Endodermal cell (in vitro differentiated cells): ENCODE results near the gene OR52A1. TPM values are rescaled to one million over a fixed set of nuclear protein-coding genes. Genes with fewer than 3 reads are reported as not detected.

Source experiments
- DNase-seq: peaks from one replicate; pipeline ENCODE4 v3.0.0-alpha.2; 2017
- H3K27ac ChIP-seq: 2 replicates; pipeline ENCODE4 v1.5.1; 2013; ENCODE audit warnings: mild to moderate bottlenecking, low read depth, low read length, moderate library complexity
- H3K27me3 ChIP-seq: 2 replicates; pipeline ENCODE4 v1.6.1; 2013; ENCODE audit warnings: mild to moderate bottlenecking, low read length, moderate library complexity; ENCODE audit not compliant: insufficient read depth, control insufficient read depth, poor library complexity, severe bottlenecking
- H3K36me3 ChIP-seq: 2 replicates; pipeline ENCODE4 v1.7.0; 2013; ENCODE audit warnings: mild to moderate bottlenecking, low read length, moderate library complexity; ENCODE audit not compliant: control insufficient read depth, insufficient read depth
- H3K4me1 ChIP-seq: one replicate; pipeline ENCODE4 v1.7.0; 2013; ENCODE audit warnings: low read length; ENCODE audit not compliant: control insufficient read depth, insufficient read depth
- H3K4me3 ChIP-seq: 2 replicates; pipeline ENCODE4 v1.5.1; 2013; ENCODE audit warnings: mild to moderate bottlenecking, low read length, moderate library complexity
- H3K9ac ChIP-seq: 2 replicates; pipeline ENCODE4 v1.6.1; 2013; ENCODE audit warnings: mild to moderate bottlenecking, low read length, moderate library complexity; ENCODE audit not compliant: poor library complexity, severe bottlenecking; ENCODE audit errors: extremely low read depth
- H3K9me3 ChIP-seq: 2 replicates; pipeline ENCODE4 v1.6.1; 2013; ENCODE audit warnings: mild to moderate bottlenecking, low read length, moderate library complexity; ENCODE audit not compliant: control insufficient read depth
- H3K27ac Mint-ChIP-seq: 2 replicates; pipeline ENCODE4 v1.8.0; 2020; ENCODE audit warnings: mixed read lengths
- H3K27me3 Mint-ChIP-seq: 2 replicates; pipeline ENCODE4 v1.8.0; 2021; ENCODE audit warnings: mild to moderate bottlenecking, mixed read lengths; ENCODE audit not compliant: insufficient read depth
- H3K36me3 Mint-ChIP-seq: 2 replicates; pipeline ENCODE4 v1.8.0; 2020; ENCODE audit warnings: low read depth, mixed read lengths
- H3K4me1 Mint-ChIP-seq: 2 replicates; pipeline ENCODE4 v1.8.0; 2020; ENCODE audit warnings: mixed read lengths
- H3K4me3 Mint-ChIP-seq: 2 replicates; pipeline ENCODE4 v1.8.0; 2020; ENCODE audit warnings: mild to moderate bottlenecking, moderate library complexity, mixed read lengths
- H3K9me3 Mint-ChIP-seq: 2 replicates; pipeline ENCODE4 v1.8.0; 2020; ENCODE audit warnings: mild to moderate bottlenecking, mixed read lengths
- WGBS, 2 experiments: methylation state at CpG; one replicate each; pipeline versions ENCODE4 v1.1.5 to v1.1.7; 2013; ENCODE audit warnings: missing lambda C conversion rate in 2 of 2, mixed read lengths in 1 of 2; ENCODE audit not compliant: insufficient coverage in 1 of 2, insufficient read length in 1 of 2; 5-methylcytosine and 5-hydroxymethylcytosine counted together
- total RNA-seq, 2 donors: library from RNA; stranded (reverse); fragmentation: NEBNext Ultra II Directional in 1 of 2; extraction: Animal tissue kit (Norgen Biotek cat#: 25700) in 1 of 2; gene quantifications; 2 replicates in 1 of 2; 3 replicates in 1 of 2; pipeline ENCODE4 v1.2.1, GENCODE V29; 2021
- TF ChIP-seq, protein P1 (sequence below): fragments of 200-600 bp; sonication (generic); conservative IDR thresholded peaks from 2 replicates; pipeline ENCODE4 v1.5.0; 2021; ENCODE audit warnings: antibody characterized with exemption, mild to moderate bottlenecking

Gene OR52A1
- total RNA-seq, 2 donors from 2014 or later = 2.5 to 14.3 TPM

DNA sequence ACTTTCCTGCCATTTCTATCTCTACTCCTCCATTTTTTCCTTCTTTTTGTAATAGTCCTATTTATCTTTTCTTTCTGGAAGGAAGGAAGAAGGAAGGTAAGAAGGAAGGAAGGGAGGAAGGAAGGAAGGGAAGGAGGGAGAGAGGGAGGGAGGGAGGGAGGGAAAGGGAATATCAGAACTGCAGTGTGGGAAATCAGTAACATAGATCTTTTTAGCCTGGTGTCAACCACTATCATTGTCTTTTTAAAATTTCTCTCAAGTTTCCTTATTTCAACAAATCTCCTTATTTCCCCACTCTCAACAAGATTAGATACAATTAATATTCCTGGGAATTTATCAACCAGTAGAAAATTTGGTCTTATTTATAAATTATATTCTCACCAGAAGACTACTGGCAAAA is 51.5 kb downstream of the OR52A1 start:
- no peak overlapping the region for H3K27ac ChIP-seq
- H3K4me3 Mint-ChIP-seq = no peak overlapping the region
- no peaks in the 10 kb centered on the region for H3K36me3 ChIP-seq
- no peak overlapping the region for H3K4me3 ChIP-seq
- H3K27ac Mint-ChIP-seq = no peak overlapping the region
- H3K4me1 Mint-ChIP-seq = peaks cover 29% of the 10 kb centered on the region
- H3K4me1 ChIP-seq = peaks cover 3% of the 10 kb centered on the region
- H3K9me3 ChIP-seq = no peaks in the 10 kb centered on the region
- no peak for DNase-seq
- H3K36me3 Mint-ChIP-seq = no peaks in the 10 kb centered on the region
- no peaks in the 10 kb centered on the region for H3K27me3 Mint-ChIP-seq
- no peak overlapping the region for H3K9ac ChIP-seq
- H3K9me3 Mint-ChIP-seq = no peaks in the 10 kb centered on the region
- no peaks in the 10 kb centered on the region for H3K27me3 ChIP-seq
- TF ChIP-seq, protein P1, sequence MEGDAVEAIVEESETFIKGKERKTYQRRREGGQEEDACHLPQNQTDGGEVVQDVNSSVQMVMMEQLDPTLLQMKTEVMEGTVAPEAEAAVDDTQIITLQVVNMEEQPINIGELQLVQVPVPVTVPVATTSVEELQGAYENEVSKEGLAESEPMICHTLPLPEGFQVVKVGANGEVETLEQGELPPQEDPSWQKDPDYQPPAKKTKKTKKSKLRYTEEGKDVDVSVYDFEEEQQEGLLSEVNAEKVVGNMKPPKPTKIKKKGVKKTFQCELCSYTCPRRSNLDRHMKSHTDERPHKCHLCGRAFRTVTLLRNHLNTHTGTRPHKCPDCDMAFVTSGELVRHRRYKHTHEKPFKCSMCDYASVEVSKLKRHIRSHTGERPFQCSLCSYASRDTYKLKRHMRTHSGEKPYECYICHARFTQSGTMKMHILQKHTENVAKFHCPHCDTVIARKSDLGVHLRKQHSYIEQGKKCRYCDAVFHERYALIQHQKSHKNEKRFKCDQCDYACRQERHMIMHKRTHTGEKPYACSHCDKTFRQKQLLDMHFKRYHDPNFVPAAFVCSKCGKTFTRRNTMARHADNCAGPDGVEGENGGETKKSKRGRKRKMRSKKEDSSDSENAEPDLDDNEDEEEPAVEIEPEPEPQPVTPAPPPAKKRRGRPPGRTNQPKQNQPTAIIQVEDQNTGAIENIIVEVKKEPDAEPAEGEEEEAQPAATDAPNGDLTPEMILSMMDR = no peak

DNA sequence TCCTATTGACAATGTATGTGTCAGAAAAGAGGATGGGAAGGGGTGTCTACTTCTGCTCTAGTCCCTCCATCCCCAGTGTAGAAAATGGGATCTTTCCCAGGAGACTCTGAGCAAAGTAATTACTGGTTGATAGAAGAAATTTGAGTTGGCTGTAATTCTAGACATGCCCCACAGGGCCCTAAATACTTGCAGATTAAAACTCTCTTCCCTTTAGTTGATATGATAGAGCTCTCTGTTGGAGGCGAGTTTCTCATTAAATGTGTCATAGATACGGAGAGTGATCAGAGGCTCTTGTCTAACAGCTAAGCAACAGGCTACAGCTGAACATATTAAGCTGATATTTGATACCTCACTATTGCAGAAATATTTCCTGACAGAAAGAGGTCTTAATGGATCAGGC is 52.3 kb downstream of the OR52A1 start:
- H3K27ac Mint-ChIP-seq = peak overlapping the region; percentile 59
- H3K27me3 Mint-ChIP-seq = no peaks in the 10 kb centered on the region
- no peaks in the 10 kb centered on the region for H3K36me3 ChIP-seq
- DNase-seq = no peak
- H3K9ac ChIP-seq = no peak overlapping the region
- TF ChIP-seq, protein P1 = peak; percentile 59
- H3K4me1 ChIP-seq = peaks cover 3% of the 10 kb centered on the region
- no peaks in the 10 kb centered on the region for H3K9me3 ChIP-seq
- no peak overlapping the region for H3K27ac ChIP-seq
- 63% methylated on average over 2 of the region's 2 CpGs; no CpG with 5 or more reads in 1 of the 2 experiments for WGBS, 2 experiments
- no peak overlapping the region for H3K4me3 Mint-ChIP-seq
- no peaks in the 10 kb centered on the region for H3K9me3 Mint-ChIP-seq
- H3K4me3 ChIP-seq = no peak overlapping the region
- H3K27me3 ChIP-seq = no peaks in the 10 kb centered on the region
- peaks cover 25% of the 10 kb centered on the region for H3K4me1 Mint-ChIP-seq
- no peaks in the 10 kb centered on the region for H3K36me3 Mint-ChIP-seq

DNA sequence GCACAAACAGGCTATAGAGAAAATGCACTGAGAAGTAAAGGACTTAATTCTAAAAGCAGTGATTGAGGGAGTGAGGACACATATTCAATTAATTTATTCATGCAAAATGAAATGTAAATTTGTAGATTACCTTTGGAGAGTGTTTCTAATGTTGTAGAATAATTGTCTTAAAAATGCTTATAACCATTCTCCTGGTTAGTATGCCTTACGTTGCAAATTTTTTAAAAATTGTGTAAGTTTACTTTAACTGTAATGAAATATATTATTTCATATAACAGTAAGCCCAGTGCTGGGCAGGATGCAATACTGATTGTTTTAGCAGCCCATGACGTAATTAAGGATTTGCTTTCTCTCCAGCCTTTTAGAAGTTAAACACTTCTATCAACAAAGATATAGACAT is 58.5 kb downstream of the OR52A1 start:
- peaks cover 5% of the 10 kb centered on the region for H3K4me1 Mint-ChIP-seq
- no peak for DNase-seq
- Histone ChIP-seq H3K9me3 (no peaks in the 10 kb centered on the region), H3K9ac (no peak overlapping the region), H3K27ac (no peak overlapping the region), H3K36me3 (no peaks in the 10 kb centered on the region), H3K4me1 (no peaks in the 10 kb centered on the region), H3K27me3 (no peaks in the 10 kb centered on the region), H3K4me3 (no peak overlapping the region)
- H3K4me3 Mint-ChIP-seq = no peak overlapping the region
- WGBS, 2 experiments = 100% methylated on average over 1 of the region's 2 CpGs; no CpG with 5 or more reads in 1 of the 2 experiments
- no peak overlapping the region for H3K27ac Mint-ChIP-seq
- TF ChIP-seq, protein P1 = no peak
- H3K36me3 Mint-ChIP-seq = no peaks in the 10 kb centered on the region
- no peaks in the 10 kb centered on the region for H3K27me3 Mint-ChIP-seq
- H3K9me3 Mint-ChIP-seq = no peaks in the 10 kb centered on the region

Other genes with a start within 250 kb of the OR52A1 start
- not detected for gene OR51G2, start 235.4 kb downstream of the OR52A1 start, total RNA-seq
- not detected for gene OR51G1, start 230.4 kb downstream of the OR52A1 start, total RNA-seq
- gene OR51A4, start 207.2 kb downstream of the OR52A1 start, total RNA-seq = not detected
- gene OR51A2, start 199.0 kb downstream of the OR52A1 start, total RNA-seq = not detected
- gene OR51L1, start 159.9 kb downstream of the OR52A1 start, total RNA-seq = not detected
- not detected for gene OR52J3, start 108.2 kb downstream of the OR52A1 start, total RNA-seq
- gene OR52E2, start 95.1 kb downstream of the OR52A1 start, total RNA-seq = not detected
- gene OR52E1, start 85.2 kb downstream of the OR52A1 start, total RNA-seq = not detected
- gene OR52A5, start 16.4 kb downstream of the OR52A1 start, total RNA-seq = under 1 TPM; 0.13 to 0.15 TPM
- gene OR51V1, start 45.9 kb upstream of the OR52A1 start, total RNA-seq = not detected
- gene HBB, start 72.3 kb upstream of the OR52A1 start, total RNA-seq = not detected
- gene HBD, start 79.7 kb upstream of the OR52A1 start, total RNA-seq = not detected
- gene HBG1, start 95.1 kb upstream of the OR52A1 start, total RNA-seq = not detected
- under 1 TPM; 0.59 to 0.62 TPM for gene HBG2, start 100.0 kb upstream of the OR52A1 start, total RNA-seq
- 1 to 10 TPM in 1 of 2 donors, under 1 TPM in 1; 0.81 to 6.1 TPM for gene HBE1, start 115.2 kb upstream of the OR52A1 start, total RNA-seq
- gene OR51B4, start 147.2 kb upstream of the OR52A1 start, total RNA-seq = not detected
- gene OR51B2, start 169.5 kb upstream of the OR52A1 start, total RNA-seq = under 1 TPM in 1 of 2 donors, not detected in 1; 0.51 TPM
- 1 to 10 TPM in 1 of 2 donors, under 1 TPM in 1; 0.93 to 1.8 TPM for gene OR51B5, start 188.8 kb upstream of the OR52A1 start, total RNA-seq
- gene OR51B6, start 196.8 kb upstream of the OR52A1 start, total RNA-seq = under 1 TPM in 1 of 2 donors, not detected in 1; 0.29 TPM
- gene OR51M1, start 229.1 kb upstream of the OR52A1 start, total RNA-seq = 1 to 10 TPM in 1 of 2 donors, under 1 TPM in 1; 0.55 to 1.1 TPM